Endothelial cell of umbilical vein (primary cell): ENCODE measurements around the gene AGBL4. TPM values are rescaled to one million over a fixed set of nuclear protein-coding genes. Genes with fewer than 3 reads are reported as not detected.

Source experiments
- BruUV-seq: library from RNA; stranded (reverse); fragments of 400-500 nt; replicated peaks from 2 replicates; lab custom pipeline; 2021; lab: Mats Ljungman, UMichigan
- CTCF ChIA-PET: fragments of 300-600, 350-600 bp; sonication (Branson Sonifier 250); formaldehyde crosslinking; loops from one replicate; lab custom pipeline; 2021; ENCODE audit warnings: antibody characterized with exemption, inconsistent platforms; lab: Charles Lee
- POLR2A ChIA-PET: fragments of 300-600, 350-600 bp; sonication (Branson Sonifier 250); formaldehyde crosslinking; loops from one replicate; lab custom pipeline; 2021; ENCODE audit warnings: antibody characterized with exemption, inconsistent platforms; lab: Charles Lee
- DNase-seq: peaks from one replicate; pipeline ENCODE4 v3.0.0-alpha.2; 2011; ENCODE audit warnings: low read depth, low spot score
- FAIRE-seq: peaks from 2 replicates; lab custom pipeline; 2011; peaks lifted over from hg19 to GRCh38; lab: Jason Lieb, UNC
- H2AFZ ChIP-seq: 2 replicates; pipeline ENCODE4 v1.6.0; 2012; ENCODE audit warnings: low read depth, low read length, control low read depth, inconsistent platforms
- H3K27ac ChIP-seq: 2 replicates; pipeline ENCODE4 v1.5.1; 2011; ENCODE audit warnings: low read depth, mild to moderate bottlenecking, control low read depth, low read length, moderate library complexity; ENCODE audit not compliant: insufficient read depth
- H3K27me3 ChIP-seq, 2 experiments: 2 replicates each; pipeline versions ENCODE4 v1.6.0 to v1.6.1; 2011; ENCODE audit warnings: low read length in 2 of 2, mixed read lengths in 1 of 2; ENCODE audit not compliant: control insufficient read depth in 2 of 2, insufficient read depth in 2 of 2
- H3K36me3 ChIP-seq, 2 experiments: 2 replicates in 1 of 2; 3 replicates in 1 of 2; pipeline ENCODE4 v1.5.1; 2011; ENCODE audit warnings: low read length in 2 of 2, mild to moderate bottlenecking in 1 of 2, moderate library complexity in 1 of 2; ENCODE audit not compliant: control insufficient read depth in 2 of 2, insufficient read depth in 2 of 2; ENCODE audit errors: extremely low read depth in 1 of 2
- H3K4me1 ChIP-seq: 3 replicates; pipeline ENCODE4 v1.5.1; 2011; ENCODE audit warnings: mild to moderate bottlenecking, low read length; ENCODE audit not compliant: control insufficient read depth, insufficient read depth; ENCODE audit errors: extremely low read depth
- H3K4me2 ChIP-seq: 2 replicates; pipeline ENCODE4 v1.6.1; 2011; ENCODE audit warnings: low read length, control low read depth, mixed read lengths; ENCODE audit not compliant: insufficient read depth
- H3K4me3 ChIP-seq, 3 experiments: fragments of 200-600 bp in 1 of 3; sonication (generic), shearing (Covaris generic) in 1 of 3; replicated peaks in 1 of 3; 2 replicates each; pipeline ENCODE4 v1.5.1; 2011 to 2016; ENCODE audit warnings: control low read depth in 3 of 3, low read length in 3 of 3, mild to moderate bottlenecking in 2 of 3, inconsistent platforms in 1 of 3, low read depth in 1 of 3, moderate library complexity in 1 of 3; ENCODE audit not compliant: insufficient read depth in 1 of 3
- H3K79me2 ChIP-seq: 2 replicates; pipeline ENCODE4 v1.6.0; 2012; ENCODE audit warnings: low read length, inconsistent platforms; ENCODE audit not compliant: control insufficient read depth, insufficient read depth
- H3K9ac ChIP-seq: replicated peaks from 2 replicates; pipeline ENCODE3; 2011; ENCODE audit warnings: low read length, control low read depth; ENCODE audit not compliant: insufficient read depth; ENCODE audit errors: extremely low read depth
- H3K9me1 ChIP-seq: replicated peaks from 3 replicates; pipeline ENCODE4 v1.6.0; 2011; ENCODE audit warnings: mild to moderate bottlenecking, low read length; ENCODE audit not compliant: control insufficient read depth, insufficient read depth; ENCODE audit errors: extremely low read depth
- H3K9me3 ChIP-seq: replicated peaks from 2 replicates; pipeline ENCODE4 v1.5.1; 2012; ENCODE audit warnings: low read length, inconsistent platforms; ENCODE audit not compliant: control insufficient read depth, insufficient read depth
- H4K20me1 ChIP-seq: replicated peaks from 2 replicates; pipeline ENCODE3; 2011; ENCODE audit warnings: mild to moderate bottlenecking, low read length; ENCODE audit not compliant: control insufficient read depth, insufficient read depth; ENCODE audit errors: extremely low read depth
- EZH2 ChIP-seq: IDR thresholded peaks from 2 replicates; pipeline ENCODE4 v1.6.1; 2012; ENCODE audit warnings: borderline replicate concordance, low read depth, mild to moderate bottlenecking, moderate library complexity, low read length, inconsistent platforms; ENCODE audit not compliant: severe bottlenecking
- FOS ChIP-seq: IDR thresholded peaks from 2 replicates; pipeline ENCODE4 v1.6.1; 2011; ENCODE audit warnings: mild to moderate bottlenecking, low read length, moderate library complexity, borderline replicate concordance; ENCODE audit not compliant: insufficient read depth
- GATA2 ChIP-seq: IDR thresholded peaks from 2 replicates; pipeline ENCODE4 v1.7.0; 2011; ENCODE audit warnings: low read depth, mild to moderate bottlenecking, moderate library complexity, mixed read lengths, low read length; ENCODE audit not compliant: insufficient read length, insufficient read depth
- JUN ChIP-seq: IDR thresholded peaks from 2 replicates; pipeline ENCODE4 v1.6.1; 2011; ENCODE audit warnings: borderline replicate concordance, low read depth; ENCODE audit not compliant: insufficient read length, insufficient read depth
- MYC ChIP-seq: IDR thresholded peaks from one replicate; pipeline ENCODE4 v1.6.1; 2011; ENCODE audit warnings: mild to moderate bottlenecking, low read depth, low read length
- POLR2A ChIP-seq: IDR thresholded peaks from 2 replicates; pipeline ENCODE4 v1.6.1; 2012; ENCODE audit warnings: low read depth, mild to moderate bottlenecking, control low read depth, low read length
- POLR2AphosphoS5 ChIP-seq: IDR thresholded peaks from 2 replicates; pipeline ENCODE4 v1.6.1; 2012; ENCODE audit warnings: low read depth, mild to moderate bottlenecking, control low read depth, low read length, moderate library complexity; ENCODE audit not compliant: insufficient read depth
- dilution Hi-C: fragments of 300-500 bp; cut with MboI; formaldehyde crosslinking; loops from one replicate; pipeline ENCODE4 v1.15.0; 2019; ENCODE audit warnings: low sequenced_read_pairs; ENCODE audit not compliant: extremely low pct_ligation_motif_present
- intact Hi-C: fragments of 100-400 bp; cut with micrococcal nuclease; formaldehyde crosslinking; loops from one replicate; pipeline ENCODE4 v1.10.0; 2022
- polyA plus RNA-seq, 4 experiments: library from polyadenylated mRNA; depleted of rRNA in 3 of 4; stranded (reverse) in 3 of 4; unstranded in 1 of 4; fragments of >200 nt; gene quantifications; 2 replicates each; pipeline versions ENCODE4 v1.2.1 to v1.2.3, GENCODE V29; 2011 to 2012; ENCODE audit warnings: missing spikeins in 1 of 4
- total RNA-seq: library from RNA; stranded (reverse); gene quantifications from 2 replicates; pipeline ENCODE4 v1.2.3, GENCODE V29; 2021
- TF ChIP-seq, protein P1 (sequence below): IDR thresholded peaks from 2 replicates; pipeline ENCODE4 v1.6.1; 2011; ENCODE audit not compliant: insufficient read depth, insufficient read length
- TF ChIP-seq, protein P2 (sequence below), 2 donors: IDR thresholded peaks; 1 replicate in 1 of 2; 2 replicates in 1 of 2; pipeline ENCODE4 v1.5.1; 2011; ENCODE audit warnings: low read length in 2 of 2, mild to moderate bottlenecking in 2 of 2, moderate library complexity in 2 of 2, control low read depth in 1 of 2, inconsistent platforms in 1 of 2, low read depth in 1 of 2; ENCODE audit not compliant: insufficient read depth in 1 of 2; ENCODE audit errors: extremely low read depth in 1 of 2

The AGBL4 gene
- total and polyA plus RNA-seq, 2 donors (not counting 3 experiments of a cell fraction or from before 2014, with no cell fraction given) = not detected

GRCh38 chr1:48526008-48526710, 1497.6 kb downstream of the AGBL4 start:
- DNase-seq = no peak
- Histone ChIP-seq H3K27me3 (no peaks in the 10 kb centered on the region), H3K4me2 (no peak overlapping the region), H3K4me1 (no peaks in the 10 kb centered on the region), H3K9me1 (no peaks in the 10 kb centered on the region), H4K20me1 (no peaks in the 10 kb centered on the region), H3K9me3 (no peaks in the 10 kb centered on the region), H3K27ac (no peak overlapping the region), H3K4me3 (no peak overlapping the region), H3K36me3 (no peaks in the 10 kb centered on the region), H2AFZ (no peak overlapping the region), H3K79me2 (no peaks in the 10 kb centered on the region), H3K9ac (no peak overlapping the region)
- dilution Hi-C loops (no loop called here), intact Hi-C loops (no loop called here)
- TF ChIP-seq JUN (no peak), GATA2 (no peak)
- CTCF ChIA-PET = interaction anchor here (1.5 kb wide), 1 partner anchor 28 kb away, joined by 4 read pairs; no protein-coding TSS in a partner anchor
- POLR2A ChIA-PET = no interaction called here
- no TSS peak for BruUV-seq
- FAIRE-seq = no peak

DNA sequence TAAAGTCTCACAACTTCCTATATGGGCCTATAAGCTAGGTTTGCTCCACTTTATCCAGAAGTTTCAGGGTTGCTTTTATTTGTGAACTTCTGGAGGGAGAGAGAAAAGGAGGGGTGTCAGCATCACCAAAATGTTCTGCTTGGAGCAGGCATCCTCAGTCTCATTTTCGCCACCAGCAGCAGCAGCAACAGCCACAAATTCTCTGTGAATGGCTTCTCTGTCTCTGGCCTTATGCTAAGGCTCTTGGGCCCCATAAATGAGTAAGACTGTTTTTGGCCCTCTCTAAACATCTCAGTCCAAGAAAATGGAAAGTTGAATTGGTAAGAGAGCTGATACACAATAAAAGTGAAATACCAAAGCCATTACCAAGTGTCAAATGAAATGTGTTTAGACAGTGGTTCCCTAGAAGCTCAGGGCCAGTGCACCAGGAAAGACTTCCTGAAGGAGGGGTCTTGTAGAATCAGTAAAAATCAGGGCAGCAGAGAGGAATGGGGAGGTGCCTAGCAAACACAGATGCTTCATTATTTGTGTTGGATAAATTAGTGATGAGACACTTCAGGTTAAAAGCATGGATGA, 1498.8 kb downstream of the AGBL4 start:
- no peak for TF ChIP-seq POLR2A
- TF ChIP-seq POLR2AphosphoS5 = no peak
- no peak for TF ChIP-seq EZH2
- no peak for TF ChIP-seq MYC
- TF ChIP-seq GATA2 = no peak
- TF ChIP-seq, protein P1, sequence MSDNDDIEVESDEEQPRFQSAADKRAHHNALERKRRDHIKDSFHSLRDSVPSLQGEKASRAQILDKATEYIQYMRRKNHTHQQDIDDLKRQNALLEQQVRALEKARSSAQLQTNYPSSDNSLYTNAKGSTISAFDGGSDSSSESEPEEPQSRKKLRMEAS = no peak
- TF ChIP-seq FOS = no peak
- TF ChIP-seq, protein P2, sequence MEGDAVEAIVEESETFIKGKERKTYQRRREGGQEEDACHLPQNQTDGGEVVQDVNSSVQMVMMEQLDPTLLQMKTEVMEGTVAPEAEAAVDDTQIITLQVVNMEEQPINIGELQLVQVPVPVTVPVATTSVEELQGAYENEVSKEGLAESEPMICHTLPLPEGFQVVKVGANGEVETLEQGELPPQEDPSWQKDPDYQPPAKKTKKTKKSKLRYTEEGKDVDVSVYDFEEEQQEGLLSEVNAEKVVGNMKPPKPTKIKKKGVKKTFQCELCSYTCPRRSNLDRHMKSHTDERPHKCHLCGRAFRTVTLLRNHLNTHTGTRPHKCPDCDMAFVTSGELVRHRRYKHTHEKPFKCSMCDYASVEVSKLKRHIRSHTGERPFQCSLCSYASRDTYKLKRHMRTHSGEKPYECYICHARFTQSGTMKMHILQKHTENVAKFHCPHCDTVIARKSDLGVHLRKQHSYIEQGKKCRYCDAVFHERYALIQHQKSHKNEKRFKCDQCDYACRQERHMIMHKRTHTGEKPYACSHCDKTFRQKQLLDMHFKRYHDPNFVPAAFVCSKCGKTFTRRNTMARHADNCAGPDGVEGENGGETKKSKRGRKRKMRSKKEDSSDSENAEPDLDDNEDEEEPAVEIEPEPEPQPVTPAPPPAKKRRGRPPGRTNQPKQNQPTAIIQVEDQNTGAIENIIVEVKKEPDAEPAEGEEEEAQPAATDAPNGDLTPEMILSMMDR (IDR thresholded peaks at IDR 0.05; ENCODE audit: extremely low read depth in 1 of 2, insufficient read depth in 1 of 2, low read depth in 1 of 2, low read length in 2 of 2) = no peak
- intact Hi-C loops (no loop called here), dilution Hi-C loops (no loop called here)
- Histone ChIP-seq H3K4me2 (no peak overlapping the region), H3K4me1 (no peaks in the 10 kb centered on the region), H4K20me1 (no peaks in the 10 kb centered on the region), H3K9me1 (no peaks in the 10 kb centered on the region), H2AFZ (no peak overlapping the region), H3K36me3 (no peaks in the 10 kb centered on the region), H3K9me3 (no peaks in the 10 kb centered on the region), H3K4me3 (no peak overlapping the region), H3K27me3 (no peaks in the 10 kb centered on the region), H3K79me2 (no peaks in the 10 kb centered on the region), H3K9ac (no peak overlapping the region), H3K27ac (no peak overlapping the region)
- ChIA-PET CTCF (interaction anchor here (1.4 kb wide), 1 partner anchor 27 kb away, joined by 5 read pairs; no protein-coding TSS in a partner anchor), POLR2A (no interaction called here)
- no TSS peak for BruUV-seq
- FAIRE-seq (no peak), DNase-seq (no peak)
